Endothelial cell (in vitro differentiated cells): ENCODE results near the gene RAB31. TPM values are rescaled to one million over a fixed set of nuclear protein-coding genes. Genes with fewer than 3 reads are reported as not detected.

Experiments
- DNase-seq: peaks from one replicate; pipeline ENCODE4 v3.0.0; 2021; ENCODE audit warnings: low spot score
- H3K27ac Mint-ChIP-seq: one replicate; pipeline ENCODE4 v1.8.0; 2021; ENCODE audit warnings: mixed read lengths, inconsistent platforms; ENCODE audit not compliant: unreplicated experiment
- H3K27me3 Mint-ChIP-seq: one replicate; pipeline ENCODE4 v1.8.0; 2021; ENCODE audit warnings: mild to moderate bottlenecking, moderate library complexity, mixed read lengths, inconsistent platforms; ENCODE audit not compliant: unreplicated experiment
- H3K36me3 Mint-ChIP-seq: one replicate; pipeline ENCODE4 v1.8.0; 2021; ENCODE audit warnings: mild to moderate bottlenecking, low read depth, mixed read lengths, inconsistent platforms; ENCODE audit not compliant: unreplicated experiment
- H3K4me1 Mint-ChIP-seq: one replicate; pipeline ENCODE4 v1.8.0; 2021; ENCODE audit warnings: mild to moderate bottlenecking, mixed read lengths, inconsistent platforms; ENCODE audit not compliant: unreplicated experiment
- H3K4me3 Mint-ChIP-seq: one replicate; pipeline ENCODE4 v1.8.0; 2021; ENCODE audit warnings: mild to moderate bottlenecking, mixed read lengths, inconsistent platforms; ENCODE audit not compliant: unreplicated experiment
- H3K9me3 Mint-ChIP-seq: one replicate; pipeline ENCODE4 v1.8.0; 2021; ENCODE audit warnings: mixed read lengths, inconsistent platforms; ENCODE audit not compliant: unreplicated experiment
- CTCF ChIP-seq: fragments of 200-600 bp; sonication (generic); IDR thresholded peaks from one replicate; pipeline ENCODE4 v1.5.0; 2021; ENCODE audit warnings: antibody characterized with exemption; ENCODE audit not compliant: unreplicated experiment
- total RNA-seq: library from RNA; stranded (reverse); fragmentation: NEBNext Ultra II Directional; extraction: Animal tissue kit (Norgen Biotek cat#: 25700); gene quantifications from one replicate; pipeline ENCODE4 v1.2.1, GENCODE V29; 2021; ENCODE audit not compliant: unreplicated experiment

RAB31 gene
- total RNA-seq, 1 donor from 2014 or later, result 88.8 TPM

- TF ChIP-seq CTCF, result no peak
- H3K27me3 Mint-ChIP-seq, result peaks cover 13% of the 10 kb centered on the region
- no peak for DNase-seq
- H3K4me1 Mint-ChIP-seq, result peaks cover 17% of the 10 kb centered on the region
- no peak overlapping the region for H3K4me3 Mint-ChIP-seq
- no peak overlapping the region for H3K27ac Mint-ChIP-seq
- no peaks in the 10 kb centered on the region for H3K9me3 Mint-ChIP-seq
- peaks cover 11% of the 10 kb centered on the region for H3K36me3 Mint-ChIP-seq
Observed at GRCh38 chr18:9910661-9911060, 202.6 kb downstream of the RAB31 start.

- Mint-ChIP-seq H3K9me3 (no peaks in the 10 kb centered on the region), H3K27ac (no peak overlapping the region), H3K27me3 (peaks cover 13% of the 10 kb centered on the region), H3K36me3 (peaks cover 12% of the 10 kb centered on the region), H3K4me1 (peaks cover 23% of the 10 kb centered on the region), H3K4me3 (no peak overlapping the region)
- TF ChIP-seq CTCF, result no peak
- no peak for DNase-seq
Observed at GRCh38 chr18:9911226-9911625, 203.1 kb downstream of the RAB31 start.

Other genes starting within 250 kb of the RAB31 start
- 56.8 TPM for gene RALBP1, start 232.8 kb upstream of the RAB31 start, total RNA-seq
- 173 TPM for gene PPP4R1, start 93.7 kb upstream of the RAB31 start, total RNA-seq
- not detected for gene TXNDC2, start 177.7 kb downstream of the RAB31 start, total RNA-seq
- 180 TPM for gene VAPA, start 205.7 kb downstream of the RAB31 start, total RNA-seq